ENCODE results near the gene STPG1.

DNA sequence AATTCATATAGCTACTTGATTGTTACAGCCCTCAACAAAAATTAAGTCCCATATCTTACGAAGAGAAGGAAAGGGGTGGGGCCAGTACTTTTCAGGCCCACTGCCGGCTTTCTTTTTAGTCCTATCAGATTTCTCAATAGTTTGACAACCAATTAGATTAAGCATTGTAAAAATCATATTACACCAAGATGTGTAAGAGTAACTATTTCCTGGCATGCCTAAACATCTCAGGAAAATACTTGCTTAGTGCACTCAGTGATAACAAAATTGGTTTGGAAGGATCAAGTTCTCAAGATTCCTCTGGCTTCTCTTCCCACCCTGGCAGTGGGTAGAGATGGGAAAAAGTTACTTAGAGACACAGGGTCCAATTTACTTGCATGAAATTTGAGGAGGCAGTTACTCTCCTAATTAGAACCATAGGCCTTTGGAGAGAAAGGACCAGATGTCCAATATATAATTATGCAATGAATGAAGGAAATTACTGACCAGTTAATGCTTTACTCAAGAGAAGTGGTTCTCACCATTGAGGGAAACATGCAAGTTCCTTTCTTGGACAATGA, 30.1 kb downstream of the STPG1 start:
- TF ChIP-seq, protein P1, sequence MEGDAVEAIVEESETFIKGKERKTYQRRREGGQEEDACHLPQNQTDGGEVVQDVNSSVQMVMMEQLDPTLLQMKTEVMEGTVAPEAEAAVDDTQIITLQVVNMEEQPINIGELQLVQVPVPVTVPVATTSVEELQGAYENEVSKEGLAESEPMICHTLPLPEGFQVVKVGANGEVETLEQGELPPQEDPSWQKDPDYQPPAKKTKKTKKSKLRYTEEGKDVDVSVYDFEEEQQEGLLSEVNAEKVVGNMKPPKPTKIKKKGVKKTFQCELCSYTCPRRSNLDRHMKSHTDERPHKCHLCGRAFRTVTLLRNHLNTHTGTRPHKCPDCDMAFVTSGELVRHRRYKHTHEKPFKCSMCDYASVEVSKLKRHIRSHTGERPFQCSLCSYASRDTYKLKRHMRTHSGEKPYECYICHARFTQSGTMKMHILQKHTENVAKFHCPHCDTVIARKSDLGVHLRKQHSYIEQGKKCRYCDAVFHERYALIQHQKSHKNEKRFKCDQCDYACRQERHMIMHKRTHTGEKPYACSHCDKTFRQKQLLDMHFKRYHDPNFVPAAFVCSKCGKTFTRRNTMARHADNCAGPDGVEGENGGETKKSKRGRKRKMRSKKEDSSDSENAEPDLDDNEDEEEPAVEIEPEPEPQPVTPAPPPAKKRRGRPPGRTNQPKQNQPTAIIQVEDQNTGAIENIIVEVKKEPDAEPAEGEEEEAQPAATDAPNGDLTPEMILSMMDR (IDR thresholded peaks at IDR 0.05), result no peak
- no peak for TF ChIP-seq POLR2A (IDR thresholded peaks at IDR 0.05)

All from testis (tissue), 2 donors.